ENCODE results near the gene CD248. TPM values are rescaled to one million over a fixed set of nuclear protein-coding genes. Genes with fewer than 3 reads are reported as not detected.
"Not testable (repeated sequence)": the region's sequence is repeated elsewhere in the genome, so short reads cannot be mapped to it uniquely, and the experiment has no call there.

CD248 gene
- total RNA-seq, 2 donors from 2014 or later, result 4.9 to 8.8 TPM

GRCh38 chr11:66324664-66325063 is 7.8 kb upstream of the CD248 start:
- H3K4me3 ChIP-seq, result no peak overlapping the region
- H3K36me3 ChIP-seq, result no peaks in the 10 kb centered on the region
- no peaks in the 10 kb centered on the region for H3K9me3 ChIP-seq
- no peaks in the 10 kb centered on the region for H3K27me3 ChIP-seq
- DNase-seq, result no peak
- no peak overlapping the region for H3K27ac ChIP-seq
- H3K9ac ChIP-seq (ENCODE audit: low read depth in 2 of 2, low read length in 2 of 2), result no peak overlapping the region
- intact Hi-C loops (cut with DNase I), result loop anchor here (5.0 kb wide), 1 partner anchor 63 kb away; no protein-coding TSS in a partner anchor
- TF ChIP-seq CTCF (IDR thresholded peaks at IDR 0.05), result no peak
- H3K4me1 ChIP-seq, result peaks cover 14% of the 10 kb centered on the region

GRCh38 chr11:66323684-66324083 is 6.8 kb upstream of the CD248 start:
- DNase-seq, result no peak
- no peaks in the 10 kb centered on the region for H3K27me3 ChIP-seq
- no peak for TF ChIP-seq CTCF (IDR thresholded peaks at IDR 0.05)

DNA sequence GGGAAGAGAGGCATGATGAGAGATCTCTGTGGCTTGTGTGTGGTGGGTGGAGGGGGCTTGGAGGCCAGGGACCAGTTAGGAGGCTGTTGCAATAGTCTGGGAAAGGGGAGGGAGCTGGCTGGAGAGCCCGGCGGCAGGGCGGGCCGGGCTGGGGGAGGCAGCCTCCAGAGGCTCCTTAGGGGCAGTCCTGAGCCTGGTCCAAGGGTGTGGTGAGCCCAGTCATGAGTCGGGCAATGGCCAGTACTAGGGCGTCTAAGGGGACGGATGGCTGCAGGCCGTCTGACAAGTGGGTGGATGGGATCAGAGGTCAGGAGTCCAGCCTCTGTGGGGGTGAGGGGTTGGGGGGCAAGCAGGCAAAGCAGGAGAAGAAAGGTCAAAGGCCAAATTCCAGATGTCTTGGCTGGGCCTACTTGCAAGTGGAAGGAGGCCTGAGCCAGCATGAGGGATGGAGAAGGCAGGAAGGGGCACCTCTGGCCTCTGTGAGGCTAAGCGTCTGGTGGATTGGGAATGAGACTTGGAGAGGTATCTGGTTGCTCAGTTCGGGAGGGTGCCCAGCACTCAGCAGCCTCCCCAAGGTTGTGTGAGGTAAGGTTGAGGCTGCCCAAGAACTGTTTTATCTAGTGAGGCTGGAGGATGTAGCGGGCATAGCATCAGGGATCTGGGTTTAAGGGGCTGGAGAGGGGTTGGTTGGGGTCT is 6.0 kb upstream of the CD248 start:
- Histone ChIP-seq H3K27ac (no peak overlapping the region), H3K4me3 (no peak overlapping the region), H3K4me1 (peaks cover 7% of the 10 kb centered on the region), H3K27me3 (no peaks in the 10 kb centered on the region), H3K9ac (ENCODE audit: low read depth in 2 of 2, low read length in 2 of 2) (no peak overlapping the region), H3K36me3 (no peaks in the 10 kb centered on the region), H3K9me3 (no peaks in the 10 kb centered on the region)
- DNase-seq, result no peak
- intact Hi-C loops (cut with DNase I), result no loop called here
- TF ChIP-seq CTCF (IDR thresholded peaks at IDR 0.05), result no peak

More at GRCh38 chr11:66323684-66324083, 6.8 kb upstream of the CD248 start:
- H3K9ac ChIP-seq (ENCODE audit: low read depth in 2 of 2, low read length in 2 of 2), result no peak overlapping the region
- H3K36me3 ChIP-seq, result no peaks in the 10 kb centered on the region
- intact Hi-C loops (cut with DNase I), result no loop called here
- no peak overlapping the region for H3K4me3 ChIP-seq
- no peak overlapping the region for H3K27ac ChIP-seq
- peaks cover 14% of the 10 kb centered on the region for H3K4me1 ChIP-seq
- H3K9me3 ChIP-seq, result no peaks in the 10 kb centered on the region

- no peak for TF ChIP-seq CTCF (IDR thresholded peaks at IDR 0.05)
- H3K27ac ChIP-seq, result no peak overlapping the region
- intact Hi-C loops (cut with DNase I), result no loop called here
- H3K9ac ChIP-seq (ENCODE audit: low read depth in 2 of 2, low read length in 2 of 2), result no peak overlapping the region
- H3K9me3 ChIP-seq, result no peaks in the 10 kb centered on the region
- no peak overlapping the region for H3K4me3 ChIP-seq
- H3K27me3 ChIP-seq, result no peaks in the 10 kb centered on the region
- H3K36me3 ChIP-seq, result no peaks in the 10 kb centered on the region
- DNase-seq, result no peak
- peaks cover 2% of the 10 kb centered on the region for H3K4me1 ChIP-seq
Observed at GRCh38 chr11:66321606-66322005, 4.8 kb upstream of the CD248 start.

DNA sequence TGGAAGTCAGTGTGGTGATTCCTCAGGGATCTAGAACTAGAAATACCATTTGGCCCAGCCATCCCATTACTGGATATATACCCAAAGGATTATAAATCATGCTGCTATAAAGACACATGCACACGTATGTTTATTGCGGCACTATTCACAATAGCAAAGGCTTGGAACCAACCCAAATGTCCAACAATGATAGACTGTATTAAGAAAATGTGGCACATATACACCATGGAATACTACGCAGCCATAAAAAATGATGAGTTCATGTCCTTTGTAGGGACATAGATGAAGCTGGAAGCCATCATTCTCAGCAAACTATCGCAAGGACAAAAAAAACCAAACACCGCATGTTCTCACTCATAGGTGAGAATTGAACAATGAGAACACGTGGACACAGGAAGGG is 3.9 kb upstream of the CD248 start:
- H3K9ac ChIP-seq (ENCODE audit: low read depth in 2 of 2, low read length in 2 of 2); H3K4me1 ChIP-seq; H3K36me3 ChIP-seq; DNase-seq; H3K4me3 ChIP-seq; H3K9me3 ChIP-seq; H3K27ac ChIP-seq; H3K27me3 ChIP-seq; intact Hi-C loops (cut with DNase I): not testable (repeated sequence)

DNA sequence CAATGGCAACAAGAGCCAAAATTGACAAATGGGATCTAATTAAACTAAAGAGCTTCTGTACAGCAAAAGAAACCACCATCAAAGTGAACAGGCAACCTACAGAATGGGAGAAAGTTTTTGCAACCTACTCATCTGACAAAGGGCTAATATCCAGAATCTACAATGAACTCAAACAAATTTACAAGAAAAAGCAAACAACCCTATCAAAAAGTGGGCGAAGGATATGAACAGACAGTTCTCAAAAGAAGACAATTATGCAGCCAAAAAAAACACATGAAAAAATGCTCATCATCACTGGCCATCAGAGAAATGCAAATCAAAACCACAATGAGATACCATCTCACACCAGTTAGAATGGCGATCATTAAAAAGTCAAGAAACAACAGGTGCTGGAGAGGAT is 3.4 kb upstream of the CD248 start:
- DNase-seq; H3K27me3 ChIP-seq; H3K36me3 ChIP-seq; H3K9ac ChIP-seq (ENCODE audit: low read depth in 2 of 2, low read length in 2 of 2); H3K4me3 ChIP-seq; H3K4me1 ChIP-seq; H3K27ac ChIP-seq; intact Hi-C loops (cut with DNase I); H3K9me3 ChIP-seq: not testable (repeated sequence)

Data from colonic mucosa (tissue), 4 donors.